Right ventricle myocardium inferior (tissue), 1 donor: Measurements from ENCODE around the gene ABHD14A. TPM values are rescaled to one million over a fixed set of nuclear protein-coding genes. Genes with fewer than 3 reads are reported as not detected.
A peak's percentile ranks its signal among the peaks of the same experiment; 100 is the strongest.
"Not testable (repeated sequence)": the region's sequence is repeated elsewhere in the genome, so short reads cannot be mapped to it uniquely, and the experiment has no call there.

Experiments used
- ATAC-seq: fragments of 200-7000 bp; cut with Tn5 transposase; one replicate; pipeline ENCODE4 v1.9.1; 2020; ENCODE audit warnings: mild to moderate bottlenecking, moderate library complexity
- DNase-seq: peaks from one replicate; pipeline ENCODE4 v3.0.0; 2021; ENCODE audit errors: missing footprints
- intact Hi-C: fragments of 100-400 bp; cut with DNase I; formaldehyde crosslinking; loops from one replicate; pipeline ENCODE4 v1.11.0; 2022
- total RNA-seq: library from RNA; stranded (reverse); fragmentation: NEBNext Ultra II Directional; extraction: Animal tissue kit (Norgen Biotek cat#: 25700); gene quantifications from one replicate; pipeline ENCODE4 v1.2.1, GENCODE V29; 2021
- donor health status: DM: no; HTN: yes; CAD: no; lungs with severe emphysema.

ABHD14A gene
- total RNA-seq, 1 donor from 2014 or later, result 31.5 TPM

DNA sequence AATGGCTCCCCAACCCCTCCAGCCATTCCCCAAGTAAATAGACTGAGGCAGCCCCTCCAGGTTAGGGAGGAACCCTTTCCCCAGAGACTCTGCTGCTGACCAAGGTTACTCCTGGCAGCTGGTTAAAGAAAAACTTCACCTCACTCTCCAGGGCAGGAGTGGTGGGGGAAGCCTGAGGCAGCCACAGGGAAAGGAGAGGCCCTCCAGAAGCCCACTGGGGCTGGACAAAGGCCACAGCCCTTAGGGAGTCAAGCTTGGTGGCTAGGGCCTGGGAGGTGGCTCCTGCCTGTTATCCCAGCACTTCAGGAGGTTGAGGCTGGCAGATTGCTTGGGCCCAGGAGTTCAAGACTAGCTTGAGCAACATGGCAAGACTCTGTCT is 9.4 kb downstream of the ABHD14A start:
- DNase-seq (peak; percentile 1), ATAC-seq (no peak)
- intact Hi-C loops, result no loop called here

DNA sequence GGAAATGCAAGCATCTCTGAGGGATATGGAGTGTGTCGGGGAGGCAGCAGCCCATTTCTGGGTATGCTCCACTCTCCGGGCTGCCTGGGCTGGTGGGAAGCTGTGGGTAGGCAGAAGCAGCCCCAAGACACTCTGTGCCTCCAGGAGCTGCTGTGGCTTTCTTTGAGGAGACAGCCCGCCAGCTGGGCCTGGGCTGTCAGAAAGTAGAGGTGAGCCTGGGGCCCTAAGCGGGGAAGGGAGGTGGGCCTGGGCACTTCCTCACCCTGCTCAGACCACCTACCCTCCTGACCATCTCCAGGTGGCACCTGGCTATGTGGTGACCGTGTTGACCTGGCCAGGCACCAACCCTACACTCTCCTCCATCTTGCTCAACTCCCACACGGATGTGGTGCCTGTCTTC is 10.2 kb downstream of the ABHD14A start:
- intact Hi-C loops, result no loop called here
- ATAC-seq (no peak), DNase-seq (peak; percentile 49)

DNA sequence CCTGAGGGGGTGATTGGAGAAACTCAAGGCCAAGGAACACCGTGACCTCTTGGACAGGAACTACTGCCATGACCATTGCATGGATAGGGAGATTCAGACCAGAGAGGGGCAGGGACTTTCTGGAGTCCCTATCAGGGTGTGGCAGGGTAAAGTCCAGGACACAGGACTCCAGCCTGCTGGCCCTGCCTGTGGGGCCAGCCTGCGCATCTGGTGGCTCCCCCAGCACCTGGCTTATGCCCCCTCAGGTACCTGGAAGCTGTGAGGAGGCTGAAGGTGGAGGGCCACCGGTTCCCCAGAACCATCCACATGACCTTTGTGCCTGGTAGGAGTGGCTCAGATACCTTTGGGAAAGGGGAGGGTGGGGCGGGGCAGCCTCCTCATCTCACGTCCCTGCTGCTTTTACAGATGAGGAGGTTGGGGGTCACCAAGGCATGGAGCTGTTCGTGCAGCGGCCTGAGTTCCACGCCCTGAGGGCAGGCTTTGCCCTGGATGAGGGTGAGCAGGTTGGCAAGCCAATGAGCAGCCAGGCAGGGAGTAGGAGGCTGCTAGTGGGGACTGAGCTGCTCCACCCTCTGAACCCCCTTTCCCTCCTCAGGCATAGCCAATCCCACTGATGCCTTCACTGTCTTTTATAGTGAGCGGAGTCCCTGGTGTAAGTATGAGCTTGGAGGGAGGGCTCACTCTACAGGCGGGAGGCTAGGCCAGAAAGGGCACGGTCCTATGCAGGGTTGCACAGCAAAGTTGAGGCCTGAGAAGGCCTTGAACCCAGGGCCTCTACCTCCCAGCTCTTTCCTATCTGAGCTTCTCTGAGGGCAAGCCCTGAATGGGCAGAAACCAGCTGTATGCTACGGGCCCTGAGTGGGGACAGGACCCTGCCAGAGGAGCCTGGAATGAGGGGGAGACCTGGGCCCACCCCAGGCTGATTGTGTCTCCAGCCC is 11.4 kb downstream of the ABHD14A start:
- intact Hi-C loops, result no loop called here
- DNase-seq, result peak; percentile 53
- no peak for ATAC-seq

DNA sequence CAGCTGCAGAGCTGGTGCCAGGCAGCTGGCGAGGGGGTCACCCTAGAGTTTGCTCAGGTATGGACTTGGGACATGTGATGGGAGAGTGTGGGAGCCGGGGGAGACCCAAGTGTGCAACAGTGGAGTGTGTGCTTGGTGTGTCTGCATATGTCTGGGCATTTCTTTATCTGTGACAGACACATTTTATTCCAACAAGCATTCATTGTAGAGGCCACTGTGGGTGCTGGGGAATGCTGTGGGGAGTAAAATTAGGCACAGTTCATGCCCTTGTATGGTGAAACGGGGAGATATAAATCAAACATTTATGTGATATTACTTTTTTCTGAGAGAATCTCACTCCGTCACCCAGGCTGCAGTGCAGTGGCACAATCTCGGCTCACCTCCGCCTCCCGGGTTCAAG is 12.7 kb downstream of the ABHD14A start:
- DNase-seq, result peak; percentile 50
- intact Hi-C loops, result no loop called here

DNA sequence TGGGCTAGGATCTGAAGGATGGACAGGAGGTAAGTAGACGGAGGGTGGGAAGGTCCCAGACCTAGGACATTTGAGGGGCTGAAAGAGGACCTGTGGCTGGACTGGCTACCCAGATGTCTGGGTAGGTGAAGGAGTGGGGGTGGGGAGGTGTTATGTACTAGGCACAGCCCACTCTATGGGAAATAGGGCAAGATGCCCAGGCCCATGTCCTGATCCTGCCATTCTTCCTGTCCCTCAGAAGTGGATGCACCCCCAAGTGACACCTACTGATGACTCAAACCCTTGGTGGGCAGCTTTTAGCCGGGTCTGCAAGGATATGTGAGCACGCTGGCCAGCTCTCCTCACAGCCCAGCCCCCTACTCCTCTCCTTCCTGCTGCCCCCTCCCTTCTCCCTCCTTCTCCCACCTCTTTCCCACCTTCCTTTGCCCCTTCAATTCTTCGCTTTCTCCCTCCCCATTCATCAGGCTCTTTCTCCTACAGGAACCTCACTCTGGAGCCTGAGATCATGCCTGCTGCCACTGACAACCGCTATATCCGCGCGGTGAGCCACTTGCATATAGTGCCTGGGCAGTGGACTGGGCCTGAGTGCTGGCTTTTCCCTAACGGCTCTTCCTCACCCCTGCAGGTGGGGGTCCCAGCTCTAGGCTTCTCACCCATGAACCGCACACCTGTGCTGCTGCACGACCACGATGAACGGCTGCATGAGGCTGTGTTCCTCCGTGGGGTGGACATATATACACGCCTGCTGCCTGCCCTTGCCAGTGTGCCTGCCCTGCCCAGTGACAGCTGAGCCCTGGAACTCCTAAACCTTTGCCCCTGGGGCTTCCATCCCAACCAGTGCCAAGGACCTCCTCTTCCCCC is 13.7 kb downstream of the ABHD14A start:
- ATAC-seq (no peak), DNase-seq (peak; percentile 64)
- intact Hi-C loops, result no loop called here

More for the DNA sequence above, 12.7 kb downstream of the ABHD14A start:
- no peak for ATAC-seq

DNA sequence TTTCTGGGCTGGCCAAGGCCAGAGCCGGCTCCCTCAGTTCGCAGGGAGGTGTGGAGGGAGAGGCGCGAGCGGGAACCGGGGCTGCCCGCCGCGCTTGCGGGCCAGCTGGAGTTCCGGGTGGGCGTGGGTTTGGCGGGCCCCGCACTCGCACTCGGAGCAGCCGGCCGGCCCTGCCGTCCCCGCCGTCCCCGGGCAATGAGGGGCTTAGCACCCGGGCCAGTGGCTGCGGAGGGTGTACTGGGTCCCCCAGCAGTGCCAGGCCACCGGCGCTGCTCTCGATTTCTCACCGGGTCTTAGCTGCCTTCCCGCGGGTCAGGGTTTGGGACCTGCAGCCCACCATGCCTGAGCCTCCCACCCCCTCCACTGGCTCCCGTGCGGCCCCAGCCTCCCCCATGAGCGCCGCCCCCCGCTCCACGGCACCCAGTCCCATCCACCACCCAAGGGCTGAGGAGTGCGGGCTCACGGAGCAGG is 15.7 kb downstream of the ABHD14A start:
- ATAC-seq, intact Hi-C loops: not testable (repeated sequence)
- DNase-seq, result peak; percentile 64

DNA sequence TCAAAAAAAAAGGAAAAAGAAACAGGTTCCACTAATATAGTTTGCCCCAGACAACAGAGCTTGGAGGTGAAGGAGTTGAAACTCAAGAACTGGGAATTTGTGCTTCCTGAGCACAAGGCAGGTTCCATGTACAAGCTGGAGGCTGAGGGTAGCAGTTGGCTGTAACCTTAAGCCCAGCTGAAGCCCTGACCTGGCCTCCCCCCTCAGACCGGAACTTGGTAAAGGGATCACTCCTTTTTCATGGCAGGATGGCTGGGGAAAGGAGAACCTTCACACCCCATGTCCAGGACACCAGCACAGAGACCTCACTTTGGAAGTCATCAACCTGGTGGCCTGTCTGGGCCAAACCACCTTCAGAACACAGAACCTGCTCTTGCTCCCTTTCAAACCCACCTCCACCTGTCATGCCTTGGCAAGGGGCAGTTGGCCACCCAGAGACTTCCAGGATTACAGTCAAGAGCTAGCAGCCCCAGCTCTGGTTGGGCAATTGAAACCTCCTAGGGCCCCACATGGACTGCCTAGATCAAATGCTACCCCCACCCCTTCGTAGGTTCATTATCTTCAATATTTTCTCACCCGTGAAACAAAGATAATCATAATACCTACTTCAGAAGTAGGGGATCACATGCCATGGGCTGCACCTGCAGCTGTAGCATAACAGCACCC is 17.3 kb downstream of the ABHD14A start:
- no peak for ATAC-seq
- DNase-seq, result peak; percentile 32
- intact Hi-C loops, result no loop called here

DNA sequence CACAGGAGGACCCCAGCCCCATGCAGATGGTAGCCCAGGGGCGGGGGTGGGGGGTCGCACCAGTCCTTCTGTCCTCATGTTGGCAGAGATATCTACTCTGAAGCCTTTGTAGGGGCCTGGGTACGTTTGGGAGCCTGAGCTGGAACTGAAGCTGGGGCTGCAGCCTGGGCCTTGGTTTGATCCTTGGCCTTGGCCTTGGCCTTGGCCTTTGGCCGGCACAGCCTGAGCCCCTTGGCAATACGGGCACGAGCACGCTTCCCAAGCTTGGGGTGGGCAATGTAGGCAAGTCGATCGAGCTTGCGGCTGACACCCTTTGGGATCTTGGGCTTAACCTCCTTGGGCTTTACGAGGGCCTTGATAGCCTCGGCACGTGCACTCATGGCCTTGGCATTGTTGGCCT is 18.8 kb downstream of the ABHD14A start:
- ATAC-seq, intact Hi-C loops: not testable (repeated sequence)
- DNase-seq, result peak; percentile 52

DNA sequence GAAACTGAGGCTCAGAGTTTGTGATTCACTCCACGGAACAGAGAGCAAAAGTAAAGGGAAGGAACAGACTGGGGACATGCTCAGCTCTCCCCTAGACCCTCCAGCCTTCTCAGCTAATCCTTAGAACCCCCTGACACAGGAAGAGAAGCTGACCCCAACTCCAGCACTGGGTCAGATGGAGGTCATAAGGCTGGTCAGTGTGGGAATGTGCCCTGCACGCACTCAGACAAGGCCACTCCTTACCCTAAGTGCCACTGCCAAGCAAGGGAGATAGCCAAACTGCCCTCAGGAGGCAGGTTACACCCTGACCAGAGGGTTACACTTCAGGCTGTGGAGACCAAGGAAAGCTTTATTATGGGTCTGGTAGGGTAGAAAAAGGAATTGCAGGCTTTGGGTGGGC is 19.7 kb downstream of the ABHD14A start:
- peak; percentile 6 for DNase-seq
- intact Hi-C loops, result no loop called here
- no peak for ATAC-seq

DNA sequence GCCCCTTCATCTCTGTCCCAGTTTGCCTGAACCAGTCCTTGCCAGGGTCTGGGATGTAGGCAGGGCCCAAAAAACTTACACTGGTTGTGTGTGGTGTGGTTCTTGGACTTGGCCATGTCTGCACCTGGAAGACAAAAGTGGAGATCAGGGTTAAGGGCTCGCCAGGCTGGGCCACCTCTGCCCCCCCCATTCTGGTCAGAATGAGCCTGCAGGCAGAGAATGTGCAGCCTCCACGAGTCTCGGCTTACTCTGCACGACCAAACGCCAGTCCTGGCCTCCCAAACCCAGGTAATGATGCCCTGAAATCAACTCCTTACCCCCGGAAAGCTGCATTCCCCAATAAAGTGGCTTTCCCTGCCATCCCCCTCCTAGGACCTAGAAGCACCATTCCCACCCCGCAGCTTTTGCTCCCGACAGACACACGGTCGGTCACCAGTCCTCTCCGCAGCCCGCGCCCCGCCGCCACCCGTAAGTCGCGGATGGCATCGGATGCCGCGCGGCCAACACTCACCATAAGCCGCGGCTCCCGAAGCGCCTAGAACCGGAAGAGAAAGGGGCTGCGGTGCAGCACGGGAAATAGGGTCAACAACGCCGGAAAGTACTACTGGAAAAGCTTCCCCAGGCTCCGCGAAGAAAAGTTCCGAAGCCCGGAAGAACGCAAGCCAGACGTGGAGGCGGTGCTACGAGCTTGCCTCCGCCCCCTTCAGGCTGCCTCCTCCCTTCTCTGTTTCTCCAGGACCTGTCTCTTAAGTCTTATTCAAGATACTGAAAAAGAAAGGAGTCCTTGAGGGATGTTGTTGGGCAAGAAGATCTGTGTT is 20.7 kb downstream of the ABHD14A start, which contains the start of gene RPL29:
RPL29 (minus strand) TSS at position 550 of the 818 bp plus-strand sequence; CDS start at position 116, 434 bp downstream.
- intact Hi-C loops, result loop anchor here (1.0 kb wide), 1 partner anchor 53 kb away; the partner anchor contains the start of gene PARP3
- DNase-seq (peak; percentile 92), ATAC-seq (peak; percentile 95)

DNA sequence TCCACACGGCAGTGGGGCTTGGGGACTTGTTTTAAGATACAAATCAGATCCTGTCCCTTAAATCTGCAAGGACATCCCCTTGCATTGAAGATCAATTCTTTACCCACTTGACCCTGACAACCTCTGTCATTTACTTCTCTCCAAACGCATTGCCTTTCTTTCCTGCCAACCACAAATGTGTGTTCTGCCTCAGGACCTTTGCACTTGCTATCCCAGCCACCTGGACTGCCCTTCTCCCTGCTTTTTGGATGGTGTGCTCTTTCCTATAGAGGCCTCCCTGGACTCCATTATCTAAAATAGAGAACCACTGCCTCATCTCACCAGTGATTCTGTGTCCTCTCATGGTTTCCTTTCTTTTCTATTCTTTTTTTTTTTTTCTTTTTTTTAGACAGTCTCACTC is 22.3 kb downstream of the ABHD14A start:
- DNase-seq (peak; percentile 0), ATAC-seq (no peak)
- intact Hi-C loops, result no loop called here

DNA sequence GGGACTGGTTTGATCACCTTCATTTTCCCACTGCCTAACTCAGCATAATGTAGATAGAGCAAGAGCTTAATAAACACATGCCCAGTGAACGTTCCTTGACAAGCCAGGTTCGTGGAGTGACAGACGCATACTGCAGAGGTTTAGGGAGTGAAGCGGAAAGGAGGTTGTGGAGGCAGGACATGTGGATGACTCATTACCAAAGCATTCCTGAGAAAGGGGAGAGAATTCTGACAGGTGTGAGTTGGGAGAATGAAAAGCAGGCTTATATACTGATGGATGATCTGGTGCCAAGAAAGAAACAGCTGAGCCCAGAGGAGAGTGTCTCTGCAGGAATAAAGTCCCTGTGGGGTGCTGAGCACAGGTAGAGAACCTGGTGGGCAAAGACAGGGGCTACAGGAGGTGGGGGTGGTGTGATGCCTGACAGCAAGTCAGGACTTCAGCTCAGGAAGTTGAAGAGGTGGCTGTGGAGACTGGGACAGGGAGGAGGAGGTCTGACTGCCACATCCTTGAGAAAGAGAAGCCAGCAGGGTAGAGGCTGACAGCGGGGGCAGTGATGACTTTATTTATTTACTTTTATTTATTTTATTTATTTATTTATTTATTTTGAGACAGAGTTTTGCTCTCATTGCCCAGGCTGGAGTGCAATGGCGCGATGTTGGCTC is 23.2 kb downstream of the ABHD14A start:
- intact Hi-C loops, result no loop called here
- DNase-seq (peak; percentile 27), ATAC-seq (no peak)

DNA sequence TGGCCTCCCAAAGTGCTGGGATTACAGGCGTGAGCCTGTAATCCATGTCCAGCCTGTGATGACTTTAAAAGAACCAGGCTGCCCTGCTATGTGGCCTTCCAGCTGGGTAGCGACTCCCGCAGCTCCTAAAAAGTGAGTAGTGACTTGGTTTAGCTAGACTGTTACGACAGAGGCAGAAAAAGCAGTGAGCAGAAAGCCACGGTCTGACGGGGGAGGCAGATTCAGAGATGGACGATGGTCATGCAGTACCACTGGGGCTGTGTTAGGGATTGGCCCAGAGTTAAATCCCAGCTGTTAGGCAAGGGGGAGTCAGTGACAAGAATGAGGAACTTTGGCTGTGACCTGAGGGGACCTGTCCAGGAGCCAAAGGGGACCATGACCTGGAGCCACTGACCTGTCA is 23.9 kb downstream of the ABHD14A start:
- ATAC-seq (no peak), DNase-seq (peak; percentile 14)
- intact Hi-C loops, result no loop called here

DNA sequence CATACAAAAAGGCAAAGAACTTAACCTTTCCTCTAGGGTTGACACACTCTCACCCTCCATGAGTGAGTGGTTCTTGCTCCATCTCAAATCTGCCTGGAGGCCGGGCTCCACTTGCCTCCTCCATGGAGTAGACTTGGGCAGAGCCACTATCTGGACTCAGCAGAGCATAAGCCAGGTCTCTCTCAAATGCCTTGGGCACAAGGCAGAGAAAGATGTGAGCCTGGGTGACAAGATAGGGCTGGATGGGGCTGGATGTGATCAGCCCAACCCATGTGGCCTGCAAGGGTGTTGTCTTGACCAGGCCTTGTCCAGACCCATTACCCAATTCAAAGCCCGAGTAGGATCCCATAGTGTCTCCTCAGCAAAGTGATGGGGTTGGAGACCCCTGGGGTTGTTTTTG is 25.0 kb downstream of the ABHD14A start:
- intact Hi-C loops, result loop anchor here (5.0 kb wide), 1 partner anchor 342 kb away; no protein-coding TSS in a partner anchor
- DNase-seq, result peak; percentile 11

DNA sequence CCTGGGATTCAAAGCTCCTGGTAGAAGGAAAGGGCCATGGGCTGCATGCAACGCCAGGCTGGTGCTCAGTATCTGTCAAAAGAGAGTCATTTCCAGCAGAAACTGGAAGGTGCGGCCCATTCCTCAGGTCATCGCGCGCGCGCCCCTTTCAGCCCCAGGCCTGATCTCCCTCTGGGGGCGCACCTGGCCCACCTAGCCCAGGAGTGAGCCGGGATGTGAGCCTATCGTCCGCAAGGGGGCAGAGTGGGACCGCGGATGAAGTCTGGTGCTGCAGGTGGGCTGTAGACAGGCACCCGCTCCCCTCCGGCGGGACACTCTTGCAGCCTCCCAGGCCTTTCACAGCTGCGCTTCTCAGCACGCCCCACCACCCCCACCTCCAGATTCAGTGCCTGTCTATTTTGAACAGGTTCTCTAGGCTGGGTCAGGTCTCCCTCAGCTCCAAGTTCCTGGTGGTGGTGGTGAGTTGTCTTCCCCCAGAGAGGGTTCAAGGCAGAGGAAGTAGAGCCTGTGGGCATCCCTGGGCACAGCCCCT is 26.6 kb downstream of the ABHD14A start:
- DNase-seq (peak; percentile 90), ATAC-seq (peak; percentile 66)
- intact Hi-C loops, result loop anchor here (1.0 to 5.0 kb wide), 2 partner anchors 143 to 341 kb away; no protein-coding TSS in a partner anchor

More for the DNA sequence above, 25.0 kb downstream of the ABHD14A start:
- ATAC-seq, result no peak

DNA sequence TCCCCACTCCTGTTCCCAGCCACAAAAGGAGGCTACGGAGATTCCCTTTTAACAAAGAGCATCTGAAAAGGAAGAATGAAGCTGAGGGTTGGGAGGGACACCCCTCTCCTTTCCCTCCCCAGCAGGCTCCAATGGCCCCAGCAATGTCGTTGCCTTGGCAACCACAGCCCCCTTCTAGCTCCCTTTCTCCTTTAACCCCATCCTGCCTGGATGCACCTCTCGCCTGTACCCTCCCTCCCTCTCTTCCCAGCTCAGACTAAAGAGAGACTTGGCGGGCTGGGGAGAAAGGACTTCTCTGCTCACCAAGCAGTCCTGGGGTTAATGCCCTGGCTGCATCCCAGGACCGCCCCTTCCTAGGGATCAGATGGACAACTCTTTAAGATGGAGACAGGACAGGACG is 27.9 kb downstream of the ABHD14A start:
- DNase-seq (peak; percentile 25), ATAC-seq (no peak)
- intact Hi-C loops, result loop anchor here (5.0 kb wide), 1 partner anchor 340 kb away; no protein-coding TSS in a partner anchor
